Tracheal epithelial cell (primary cell): ENCODE data around the gene AHCYL2. TPM values are rescaled to one million over a fixed set of nuclear protein-coding genes. Genes with fewer than 3 reads are reported as not detected.

ENCODE experiments used
- total RNA-seq: library from RNA; depleted of rRNA; stranded (reverse); fragments of >200 nt; gene quantifications from 2 replicates; pipeline ENCODE4 v1.2.1, GENCODE V29; 2014

AHCYL2 gene
- total RNA-seq, result 8.3 and 10.1 TPM in 2 replicates

GRCh38 chr7:129224251-129225205 is at the start of gene AHCYL2:
Gene AHCYL2, plus strand, starts transcription at chr7:129225030.

DNA sequence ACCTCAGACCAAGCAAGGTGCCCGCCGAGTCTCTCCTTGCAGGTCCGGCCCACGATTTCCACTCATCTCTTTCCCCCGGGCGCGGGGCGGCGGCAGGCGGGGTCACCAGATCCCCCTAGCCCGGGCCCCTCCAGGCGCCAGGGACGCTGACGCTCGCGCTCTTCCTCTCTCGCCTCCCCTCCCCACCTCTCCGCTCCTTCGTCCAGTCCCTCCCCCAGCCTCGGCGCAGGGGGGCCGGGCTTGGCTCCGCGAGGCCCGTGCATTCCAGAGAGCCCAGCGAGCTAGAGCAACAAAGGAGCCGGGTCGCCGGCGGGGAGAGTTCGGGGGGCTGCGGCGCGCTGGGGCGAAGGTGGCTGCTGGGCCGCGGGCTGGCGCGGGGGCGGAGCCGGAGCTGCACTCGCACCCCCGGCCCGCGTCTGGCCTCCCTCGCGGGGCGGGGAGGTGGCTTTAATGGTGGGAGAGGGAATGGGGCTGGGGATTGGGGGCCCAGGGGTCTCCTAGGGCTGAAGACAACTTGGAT is 36.4 kb upstream of the AHCYL2 start, which contains the start of gene SMO:
Gene SMO, plus strand, starts transcription at position 262 of the 520 bp plus-strand sequence. CDS start 519 bp downstream, outside the sequence.

GRCh38 chr7:129433847-129434674 is 209.2 kb downstream of the AHCYL2 start, which contains the start of gene STRIP2:
Gene STRIP2, plus strand, starts transcription at chr7:129434432. Its CDS starts 41 bp downstream, at chr7:129434473.

Other genes with a start within 250 kb of the AHCYL2 start
- gene TNPO3, start 169.9 kb upstream of the AHCYL2 start, total RNA-seq, result 55.2 and 62.4 TPM in 2 replicates
- 3.9 and 4.0 TPM in 2 replicates for gene TSPAN33, start 80.3 kb upstream of the AHCYL2 start, total RNA-seq
- 6.4 and 8.0 TPM in 2 replicates for gene SMO, start 36.4 kb upstream of the AHCYL2 start, total RNA-seq
- 12.3 and 12.4 TPM in 2 replicates for gene STRIP2, start 209.4 kb downstream of the AHCYL2 start, total RNA-seq